GM12878 (cell line): ENCODE data around the gene ACCSL.

ENCODE experiments used
- ATF2 ChIP-seq: IDR thresholded peaks from 2 replicates; pipeline ENCODE4 v1.6.1; 2012; ENCODE audit warnings: low read length, inconsistent platforms
- CEBPZ ChIP-seq: fragments of 150-350 bp; IDR thresholded peaks from 2 replicates; pipeline ENCODE4 v1.6.1; 2016; ENCODE audit warnings: low read depth, low read length
- CREM ChIP-seq: IDR thresholded peaks from 2 replicates; pipeline ENCODE4 v1.6.1; 2014; ENCODE audit warnings: antibody characterized with exemption, low read depth
- CTCF ChIP-seq, 3 experiments: IDR thresholded peaks in 2 of 3; conservative IDR thresholded peaks in 1 of 3; 2 replicates each; pipeline ENCODE4 v1.5.1; 2011; ENCODE audit warnings: low read depth in 3 of 3, low read length in 3 of 3, mild to moderate bottlenecking in 3 of 3, control low read depth in 2 of 3, moderate library complexity in 2 of 3, inconsistent platforms in 1 of 3, mixed read lengths in 1 of 3; ENCODE audit not compliant: control insufficient read depth in 2 of 3, insufficient read depth in 1 of 3; ENCODE audit errors: extremely low read depth in 1 of 3
- HDGF ChIP-seq: fragments of 450-650 bp; IDR thresholded peaks from 2 replicates; pipeline ENCODE4 v1.6.1; 2016; ENCODE audit warnings: antibody characterized with exemption
- MAX ChIP-seq: IDR thresholded peaks from 2 replicates; pipeline ENCODE4 v1.6.1; 2012; ENCODE audit warnings: low read depth, low read length, improper control_type of control experiment

- TF ChIP-seq CTCF (IDR thresholded peaks at IDR 0.05 in 2 of 3, conservative IDR thresholded peaks at IDR 0.05 in 1 of 3; ENCODE audit: control insufficient read depth in 2 of 3, extremely low read depth in 1 of 3, insufficient read depth in 1 of 3, low read depth in 3 of 3, low read length in 3 of 3) (no peak), ATF2 (no peak), MAX (no peak), CEBPZ (no peak), CREM (no peak), HDGF (no peak)
Measured at GRCh38 chr11:44083906-44084305, 36.1 kb downstream of the ACCSL start.
